GM12872 (cell line): Measurements from ENCODE around the gene KRT72.

Experiments used
- CTCF ChIP-seq: IDR thresholded peaks from 3 replicates; pipeline ENCODE4 v1.5.1; 2011; ENCODE audit warnings: low read depth, mild to moderate bottlenecking, low read length, moderate library complexity; ENCODE audit not compliant: insufficient read depth

Gene KRT72

GRCh38 chr12:52539821-52540173, 61.5 kb downstream of the KRT72 start:
- TF ChIP-seq CTCF, result no peak

- no peak for TF ChIP-seq CTCF
Measured at GRCh38 chr12:52539083-52539820, 62.0 kb downstream of the KRT72 start.

GRCh38 chr12:52537101-52537500, 64.2 kb downstream of the KRT72 start:
- no peak for TF ChIP-seq CTCF
